ENCODE data around the gene DRICH1.

DNA sequence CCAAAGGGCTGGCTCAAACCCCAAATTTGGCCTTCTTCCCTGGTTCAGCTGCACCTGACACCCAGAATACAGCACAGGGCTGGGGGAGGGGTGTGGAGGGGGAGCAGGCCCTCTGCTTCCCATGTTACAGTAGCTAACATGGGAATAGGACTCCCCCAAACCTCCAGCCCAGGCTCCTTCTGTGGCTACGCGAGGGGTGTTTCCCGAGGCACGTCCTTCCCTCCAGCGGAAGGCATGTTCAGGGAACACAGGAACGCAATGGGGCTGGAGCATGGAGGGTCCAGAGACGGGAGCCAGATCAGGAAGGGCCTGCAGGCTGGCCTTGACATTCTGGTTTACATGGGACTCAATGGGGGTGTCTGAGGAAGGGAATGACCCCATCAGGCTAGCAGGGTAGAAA is 40.3 kb downstream of the DRICH1 start:
- TF ChIP-seq, protein P1, sequence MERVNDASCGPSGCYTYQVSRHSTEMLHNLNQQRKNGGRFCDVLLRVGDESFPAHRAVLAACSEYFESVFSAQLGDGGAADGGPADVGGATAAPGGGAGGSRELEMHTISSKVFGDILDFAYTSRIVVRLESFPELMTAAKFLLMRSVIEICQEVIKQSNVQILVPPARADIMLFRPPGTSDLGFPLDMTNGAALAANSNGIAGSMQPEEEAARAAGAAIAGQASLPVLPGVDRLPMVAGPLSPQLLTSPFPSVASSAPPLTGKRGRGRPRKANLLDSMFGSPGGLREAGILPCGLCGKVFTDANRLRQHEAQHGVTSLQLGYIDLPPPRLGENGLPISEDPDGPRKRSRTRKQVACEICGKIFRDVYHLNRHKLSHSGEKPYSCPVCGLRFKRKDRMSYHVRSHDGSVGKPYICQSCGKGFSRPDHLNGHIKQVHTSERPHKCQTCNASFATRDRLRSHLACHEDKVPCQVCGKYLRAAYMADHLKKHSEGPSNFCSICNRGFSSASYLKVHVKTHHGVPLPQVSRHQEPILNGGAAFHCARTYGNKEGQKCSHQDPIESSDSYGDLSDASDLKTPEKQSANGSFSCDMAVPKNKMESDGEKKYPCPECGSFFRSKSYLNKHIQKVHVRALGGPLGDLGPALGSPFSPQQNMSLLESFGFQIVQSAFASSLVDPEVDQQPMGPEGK (CRISPR knock-in tag; IDR thresholded peaks at IDR 0.05; ENCODE audit: borderline replicate concordance): no peak
- TF ChIP-seq PPARA (CRISPR knock-in tag; IDR thresholded peaks at IDR 0.05; ENCODE audit: borderline replicate concordance): no peak
- TF ChIP-seq ZFP30 (CRISPR knock-in tag; IDR thresholded peaks at IDR 0.05): no peak
- no peak for TF ChIP-seq ZFP3 (CRISPR knock-in tag; IDR thresholded peaks at IDR 0.05)
- TF ChIP-seq ZNF8 (CRISPR knock-in tag; IDR thresholded peaks at IDR 0.05): no peak
- TF ChIP-seq, protein P2, sequence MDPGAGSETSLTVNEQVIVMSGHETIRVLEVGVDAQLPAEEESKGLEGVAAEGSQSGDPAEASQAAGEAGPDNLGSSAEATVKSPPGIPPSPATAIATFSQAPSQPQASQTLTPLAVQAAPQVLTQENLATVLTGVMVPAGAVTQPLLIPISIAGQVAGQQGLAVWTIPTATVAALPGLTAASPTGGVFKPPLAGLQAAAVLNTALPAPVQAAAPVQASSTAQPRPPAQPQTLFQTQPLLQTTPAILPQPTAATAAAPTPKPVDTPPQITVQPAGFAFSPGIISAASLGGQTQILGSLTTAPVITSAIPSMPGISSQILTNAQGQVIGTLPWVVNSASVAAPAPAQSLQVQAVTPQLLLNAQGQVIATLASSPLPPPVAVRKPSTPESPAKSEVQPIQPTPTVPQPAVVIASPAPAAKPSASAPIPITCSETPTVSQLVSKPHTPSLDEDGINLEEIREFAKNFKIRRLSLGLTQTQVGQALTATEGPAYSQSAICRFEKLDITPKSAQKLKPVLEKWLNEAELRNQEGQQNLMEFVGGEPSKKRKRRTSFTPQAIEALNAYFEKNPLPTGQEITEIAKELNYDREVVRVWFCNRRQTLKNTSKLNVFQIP (CRISPR knock-in tag; IDR thresholded peaks at IDR 0.05; ENCODE audit: borderline replicate concordance, low read depth): no peak
- TF ChIP-seq ISL1 (CRISPR knock-in tag; IDR thresholded peaks at IDR 0.05): no peak
- TF ChIP-seq ZNF70 (CRISPR knock-in tag; IDR thresholded peaks at IDR 0.05): no peak
- TF ChIP-seq ZC3H10 (CRISPR knock-in tag; IDR thresholded peaks at IDR 0.05): no peak
- TF ChIP-seq, protein P3, sequence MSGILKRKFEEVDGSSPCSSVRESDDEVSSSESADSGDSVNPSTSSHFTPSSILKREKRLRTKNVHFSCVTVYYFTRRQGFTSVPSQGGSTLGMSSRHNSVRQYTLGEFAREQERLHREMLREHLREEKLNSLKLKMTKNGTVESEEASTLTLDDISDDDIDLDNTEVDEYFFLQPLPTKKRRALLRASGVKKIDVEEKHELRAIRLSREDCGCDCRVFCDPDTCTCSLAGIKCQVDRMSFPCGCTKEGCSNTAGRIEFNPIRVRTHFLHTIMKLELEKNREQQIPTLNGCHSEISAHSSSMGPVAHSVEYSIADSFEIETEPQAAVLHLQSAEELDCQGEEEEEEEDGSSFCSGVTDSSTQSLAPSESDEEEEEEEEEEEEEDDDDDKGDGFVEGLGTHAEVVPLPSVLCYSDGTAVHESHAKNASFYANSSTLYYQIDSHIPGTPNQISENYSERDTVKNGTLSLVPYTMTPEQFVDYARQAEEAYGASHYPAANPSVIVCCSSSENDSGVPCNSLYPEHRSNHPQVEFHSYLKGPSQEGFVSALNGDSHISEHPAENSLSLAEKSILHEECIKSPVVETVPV (CRISPR knock-in tag; IDR thresholded peaks at IDR 0.05): no peak
- TF ChIP-seq OSR1 (CRISPR knock-in tag; IDR thresholded peaks at IDR 0.05): no peak
- TF ChIP-seq, protein P4, sequence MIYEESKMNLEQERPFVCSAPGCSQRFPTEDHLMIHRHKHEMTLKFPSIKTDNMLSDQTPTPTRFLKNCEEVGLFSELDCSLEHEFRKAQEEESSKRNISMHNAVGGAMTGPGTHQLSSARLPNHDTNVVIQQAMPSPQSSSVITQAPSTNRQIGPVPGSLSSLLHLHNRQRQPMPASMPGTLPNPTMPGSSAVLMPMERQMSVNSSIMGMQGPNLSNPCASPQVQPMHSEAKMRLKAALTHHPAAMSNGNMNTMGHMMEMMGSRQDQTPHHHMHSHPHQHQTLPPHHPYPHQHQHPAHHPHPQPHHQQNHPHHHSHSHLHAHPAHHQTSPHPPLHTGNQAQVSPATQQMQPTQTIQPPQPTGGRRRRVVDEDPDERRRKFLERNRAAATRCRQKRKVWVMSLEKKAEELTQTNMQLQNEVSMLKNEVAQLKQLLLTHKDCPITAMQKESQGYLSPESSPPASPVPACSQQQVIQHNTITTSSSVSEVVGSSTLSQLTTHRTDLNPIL (CRISPR knock-in tag; IDR thresholded peaks at IDR 0.05; ENCODE audit: low read depth): no peak
- no peak for TF ChIP-seq ARNTL (CRISPR knock-in tag; IDR thresholded peaks at IDR 0.05; ENCODE audit: borderline replicate concordance, low read depth)
- no peak for TF ChIP-seq RARB (CRISPR knock-in tag; IDR thresholded peaks at IDR 0.05)

Data from SK-N-SH treated with all-trans-retinoic acid at 6 μM for 48 hours (cell line).